ENCODE results near the gene SPATS2.

SPATS2 gene

GRCh38 chr12:49336645-49337584 lies 30.3 kb upstream of the SPATS2 start, which contains the start of gene C1QL4:
Gene C1QL4 (minus strand): TSS chr12:49337188. CDS start chr12:49336477, 711 bp downstream.
- ChIA-PET POLR2A (interaction anchor here (0.5 to 8.2 kb wide), 7 partner anchors 9 to 125 kb away, joined by 3 to 82 read pairs (median 4); partner anchors contain the start of gene TROAP), CTCF (interaction anchor here (0.6 to 11.4 kb wide), 20 partner anchors 9 to 1636 kb away, joined by 3 to 185 read pairs (median 4); partner anchors contain the start of genes DNAJC22, PRPF40B, PRPH and SPATS2)
- Histone ChIP-seq H3K36me3 (ENCODE audit: control insufficient read depth in 2 of 2, insufficient read depth in 1 of 2, low read length in 2 of 2) (peaks cover 0 to 5% of the 10 kb centered on the region in 2 experiments; a peak in 1 of 3 replicates), H3K4me1 (ENCODE audit: control insufficient read depth, insufficient read depth, low read length) (peaks cover 9% of the 10 kb centered on the region; the same call in 1 of the 2 replicates), H3K27ac (ENCODE audit: extremely low read depth, low read depth, low read length) (no peak within 1 kb of the TSS; the same call in 1 of the 2 replicates), H3K4me3 (ENCODE audit: low read depth, low read length) (peak within 1 kb of the TSS; percentile 49), H3K9me3 (ENCODE audit: control insufficient read depth, insufficient read depth, low read depth, low read length) (no peaks in the 10 kb centered on the region)
- no peak for TF ChIP-seq PRDM1 (tag by site-specific recombination; IDR thresholded peaks at IDR 0.05)
- TF ChIP-seq PBX3 (CRISPR knock-in tag; IDR thresholded peaks at IDR 0.05): no peak
- no peak for TF ChIP-seq ZSCAN5A (tag by site-specific recombination; IDR thresholded peaks at IDR 0.05)
- no peak for TF ChIP-seq ZNF266 (tag by site-specific recombination; IDR thresholded peaks at IDR 0.05; ENCODE audit: low read depth)
- no peak for TF ChIP-seq OVOL3 (tag by site-specific recombination; IDR thresholded peaks at IDR 0.05)
- no peak for TF ChIP-seq ZNF394 (tag by site-specific recombination; IDR thresholded peaks at IDR 0.05; ENCODE audit: borderline replicate concordance)
- TF ChIP-seq ZNF596 (tag by site-specific recombination; IDR thresholded peaks at IDR 0.05): no peak
- TF ChIP-seq ZNF354C (tag by site-specific recombination; IDR thresholded peaks at IDR 0.05; ENCODE audit: borderline replicate concordance, low read depth): no peak
- TF ChIP-seq, protein P1, sequence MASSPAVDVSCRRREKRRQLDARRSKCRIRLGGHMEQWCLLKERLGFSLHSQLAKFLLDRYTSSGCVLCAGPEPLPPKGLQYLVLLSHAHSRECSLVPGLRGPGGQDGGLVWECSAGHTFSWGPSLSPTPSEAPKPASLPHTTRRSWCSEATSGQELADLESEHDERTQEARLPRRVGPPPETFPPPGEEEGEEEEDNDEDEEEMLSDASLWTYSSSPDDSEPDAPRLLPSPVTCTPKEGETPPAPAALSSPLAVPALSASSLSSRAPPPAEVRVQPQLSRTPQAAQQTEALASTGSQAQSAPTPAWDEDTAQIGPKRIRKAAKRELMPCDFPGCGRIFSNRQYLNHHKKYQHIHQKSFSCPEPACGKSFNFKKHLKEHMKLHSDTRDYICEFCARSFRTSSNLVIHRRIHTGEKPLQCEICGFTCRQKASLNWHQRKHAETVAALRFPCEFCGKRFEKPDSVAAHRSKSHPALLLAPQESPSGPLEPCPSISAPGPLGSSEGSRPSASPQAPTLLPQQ (tag by site-specific recombination; IDR thresholded peaks at IDR 0.05): 0 out of 2 replicates have a peak, but pooled peaks have one; percentile 24
- no peak for TF ChIP-seq ZNF132 (tag by site-specific recombination; IDR thresholded peaks at IDR 0.05; ENCODE audit: borderline replicate concordance)
- TF ChIP-seq, protein P2, sequence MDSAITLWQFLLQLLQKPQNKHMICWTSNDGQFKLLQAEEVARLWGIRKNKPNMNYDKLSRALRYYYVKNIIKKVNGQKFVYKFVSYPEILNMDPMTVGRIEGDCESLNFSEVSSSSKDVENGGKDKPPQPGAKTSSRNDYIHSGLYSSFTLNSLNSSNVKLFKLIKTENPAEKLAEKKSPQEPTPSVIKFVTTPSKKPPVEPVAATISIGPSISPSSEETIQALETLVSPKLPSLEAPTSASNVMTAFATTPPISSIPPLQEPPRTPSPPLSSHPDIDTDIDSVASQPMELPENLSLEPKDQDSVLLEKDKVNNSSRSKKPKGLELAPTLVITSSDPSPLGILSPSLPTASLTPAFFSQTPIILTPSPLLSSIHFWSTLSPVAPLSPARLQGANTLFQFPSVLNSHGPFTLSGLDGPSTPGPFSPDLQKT (IDR thresholded peaks at IDR 0.05; ENCODE audit: borderline replicate concordance, low read depth, low read length): no peak
- no peak for TF ChIP-seq ZNF174 (tag by site-specific recombination; IDR thresholded peaks at IDR 0.05)
- no peak for TF ChIP-seq ZFP41 (tag by site-specific recombination; IDR thresholded peaks at IDR 0.05; ENCODE audit: borderline replicate concordance)
- TF ChIP-seq PATZ1 (tag by site-specific recombination; IDR thresholded peaks at IDR 0.05): peak; percentile 98
- TF ChIP-seq ZNF777 (tag by site-specific recombination; IDR thresholded peaks at IDR 0.05; ENCODE audit: borderline replicate concordance): no peak
- TF ChIP-seq ZNF140 (tag by site-specific recombination; IDR thresholded peaks at IDR 0.05): no peak
- TF ChIP-seq, protein P3, sequence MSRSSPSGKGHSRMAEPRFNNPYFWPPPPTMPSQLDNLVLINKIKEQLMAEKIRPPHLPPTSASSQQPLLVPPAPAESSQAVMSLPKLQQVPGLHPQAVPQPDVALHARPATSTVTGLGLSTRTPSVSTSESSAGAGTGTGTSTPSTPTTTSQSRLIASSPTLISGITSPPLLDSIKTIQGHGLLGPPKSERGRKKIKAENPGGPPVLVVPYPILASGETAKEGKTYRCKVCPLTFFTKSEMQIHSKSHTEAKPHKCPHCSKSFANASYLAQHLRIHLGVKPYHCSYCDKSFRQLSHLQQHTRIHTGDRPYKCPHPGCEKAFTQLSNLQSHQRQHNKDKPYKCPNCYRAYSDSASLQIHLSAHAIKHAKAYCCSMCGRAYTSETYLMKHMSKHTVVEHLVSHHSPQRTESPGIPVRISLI (tag by site-specific recombination; IDR thresholded peaks at IDR 0.05): no peak
- TF ChIP-seq ZBTB1 (tag by site-specific recombination; IDR thresholded peaks at IDR 0.05): no peak
- TF ChIP-seq, protein P4, sequence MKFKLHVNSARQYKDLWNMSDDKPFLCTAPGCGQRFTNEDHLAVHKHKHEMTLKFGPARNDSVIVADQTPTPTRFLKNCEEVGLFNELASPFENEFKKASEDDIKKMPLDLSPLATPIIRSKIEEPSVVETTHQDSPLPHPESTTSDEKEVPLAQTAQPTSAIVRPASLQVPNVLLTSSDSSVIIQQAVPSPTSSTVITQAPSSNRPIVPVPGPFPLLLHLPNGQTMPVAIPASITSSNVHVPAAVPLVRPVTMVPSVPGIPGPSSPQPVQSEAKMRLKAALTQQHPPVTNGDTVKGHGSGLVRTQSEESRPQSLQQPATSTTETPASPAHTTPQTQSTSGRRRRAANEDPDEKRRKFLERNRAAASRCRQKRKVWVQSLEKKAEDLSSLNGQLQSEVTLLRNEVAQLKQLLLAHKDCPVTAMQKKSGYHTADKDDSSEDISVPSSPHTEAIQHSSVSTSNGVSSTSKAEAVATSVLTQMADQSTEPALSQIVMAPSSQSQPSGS (tag by site-specific recombination; IDR thresholded peaks at IDR 0.05; ENCODE audit: low read depth): no peak
- no peak for TF ChIP-seq ZNF26 (tag by site-specific recombination; IDR thresholded peaks at IDR 0.05)
- no peak for TF ChIP-seq ZNF16 (tag by site-specific recombination; IDR thresholded peaks at IDR 0.05; ENCODE audit: low read depth)
- no peak for TF ChIP-seq REPIN1 (tag by site-specific recombination; IDR thresholded peaks at IDR 0.05; ENCODE audit: low read depth)
